ENCODE measurements around the gene PPFIBP1. TPM values are rescaled to one million over a fixed set of nuclear protein-coding genes. Genes with fewer than 3 reads are reported as not detected.

The PPFIBP1 gene
- total and polyA plus RNA-seq, 2 of the 4 experiments (the other 2 are of a cell fraction): 30.4 to 72.2 TPM

DNA sequence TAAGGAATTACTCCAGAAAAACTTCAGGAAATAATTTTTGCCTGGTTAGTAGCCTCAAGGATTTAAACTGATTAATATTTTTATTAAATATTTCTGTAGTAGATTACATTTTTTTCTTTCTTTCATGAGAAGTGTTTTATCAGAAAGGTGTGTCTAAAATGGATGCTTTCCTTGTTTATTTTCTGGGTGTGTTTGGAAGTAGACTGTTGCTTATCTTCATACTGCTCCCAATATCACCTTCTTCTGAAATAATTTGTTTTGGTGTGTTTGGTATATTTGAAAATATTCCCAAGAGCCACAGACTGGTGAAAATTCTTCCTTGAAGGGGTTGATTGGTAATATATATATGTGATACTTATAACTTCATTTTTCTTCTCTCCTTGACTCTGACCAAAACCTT, 162.1 kb downstream of the PPFIBP1 start:
- H3K4me3 ChIP-seq (ENCODE audit: insufficient read depth, low read depth, low read length): no peak overlapping the region
- no TSS peak for BruUV-seq (replicated peaks)
- H4K5ac ChIP-seq (ENCODE audit: low read depth, low read length): no peak overlapping the region
- no peak overlapping the region for H2AFZ ChIP-seq (replicated peaks; ENCODE audit: low read length, poor library complexity)
- no peak overlapping the region for H2BK5ac ChIP-seq (ENCODE audit: low read depth, low read length, poor library complexity, severe bottlenecking)
- in situ Hi-C loops (cut with MboI; ENCODE audit: low sequenced_read_pairs): no loop called here
- intact Hi-C loops (cut with micrococcal nuclease): no loop called here
- DNase-seq (no peak), ATAC-seq (ENCODE audit: low read depth) (no peak)
- ChIA-PET CTCF (no interaction called here), POLR2A (ENCODE audit: unreplicated experiment) (no interaction called here)
- TF ChIP-seq CTCF (conservative IDR thresholded peaks at IDR 0.05; ENCODE audit: low read depth, low read length) (no peak), SMC3 (IDR thresholded peaks at IDR 0.05; ENCODE audit: low read depth, low read length) (no peak), RAD21 (IDR thresholded peaks at IDR 0.05; ENCODE audit: low read length) (no peak), RFX5 (IDR thresholded peaks at IDR 0.05; ENCODE audit: low read depth, low read length) (no peak), BHLHE40 (IDR thresholded peaks at IDR 0.05; ENCODE audit: low read depth, low read length) (no peak), MAZ (IDR thresholded peaks at IDR 0.05; ENCODE audit: borderline replicate concordance, low read depth, low read length) (no peak), NFE2L2 (IDR thresholded peaks at IDR 0.05; ENCODE audit: low read depth, low read length) (no peak), MAFK (IDR thresholded peaks at IDR 0.05; ENCODE audit: low read depth, low read length) (no peak), RCOR1 (IDR thresholded peaks at IDR 0.05; ENCODE audit: insufficient replicate concordance, low read length) (no peak), CHD1 (IDR thresholded peaks at IDR 0.05; ENCODE audit: low read depth, low read length) (no peak), POLR2A (IDR thresholded peaks at IDR 0.05; ENCODE audit: low read depth, low read length) (no peak), CEBPB (IDR thresholded peaks at IDR 0.05; ENCODE audit: low read depth, low read length) (no peak), MXI1 (IDR thresholded peaks at IDR 0.05; ENCODE audit: borderline replicate concordance, low read depth, low read length) (no peak), FOS (IDR thresholded peaks at IDR 0.05; ENCODE audit: low read depth, low read length) (no peak)
- TF ChIP-seq, protein P1, sequence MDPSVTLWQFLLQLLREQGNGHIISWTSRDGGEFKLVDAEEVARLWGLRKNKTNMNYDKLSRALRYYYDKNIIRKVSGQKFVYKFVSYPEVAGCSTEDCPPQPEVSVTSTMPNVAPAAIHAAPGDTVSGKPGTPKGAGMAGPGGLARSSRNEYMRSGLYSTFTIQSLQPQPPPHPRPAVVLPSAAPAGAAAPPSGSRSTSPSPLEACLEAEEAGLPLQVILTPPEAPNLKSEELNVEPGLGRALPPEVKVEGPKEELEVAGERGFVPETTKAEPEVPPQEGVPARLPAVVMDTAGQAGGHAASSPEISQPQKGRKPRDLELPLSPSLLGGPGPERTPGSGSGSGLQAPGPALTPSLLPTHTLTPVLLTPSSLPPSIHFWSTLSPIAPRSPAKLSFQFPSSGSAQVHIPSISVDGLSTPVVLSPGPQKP (IDR thresholded peaks at IDR 0.05; ENCODE audit: borderline replicate concordance, low read depth, low read length): no peak
- TF ChIP-seq, protein P2, sequence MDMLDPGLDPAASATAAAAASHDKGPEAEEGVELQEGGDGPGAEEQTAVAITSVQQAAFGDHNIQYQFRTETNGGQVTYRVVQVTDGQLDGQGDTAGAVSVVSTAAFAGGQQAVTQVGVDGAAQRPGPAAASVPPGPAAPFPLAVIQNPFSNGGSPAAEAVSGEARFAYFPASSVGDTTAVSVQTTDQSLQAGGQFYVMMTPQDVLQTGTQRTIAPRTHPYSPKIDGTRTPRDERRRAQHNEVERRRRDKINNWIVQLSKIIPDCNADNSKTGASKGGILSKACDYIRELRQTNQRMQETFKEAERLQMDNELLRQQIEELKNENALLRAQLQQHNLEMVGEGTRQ (IDR thresholded peaks at IDR 0.05; ENCODE audit: low read depth, low read length): no peak
- H3K18ac ChIP-seq (ENCODE audit: low read depth, low read length): no peak overlapping the region
- no peak overlapping the region for H3K23ac ChIP-seq (ENCODE audit: low read depth, low read length)
- H3K27ac ChIP-seq (ENCODE audit: insufficient read depth, low read length): no peak overlapping the region
- no peak overlapping the region for H2AK5ac ChIP-seq (ENCODE audit: low read depth, low read length)
- H2BK15ac ChIP-seq (ENCODE audit: low read depth, low read length): no peak overlapping the region
- no peaks in the 10 kb centered on the region for H3K27me3 ChIP-seq (ENCODE audit: control insufficient read depth, insufficient read depth, low read length)
- peaks cover 5% of the 10 kb centered on the region; the same call in 1 of the 2 replicates for H3K9me1 ChIP-seq (ENCODE audit: insufficient read depth, low read length)
- no peaks in the 10 kb centered on the region for H3K4me1 ChIP-seq (ENCODE audit: control insufficient read depth, insufficient read depth, low read length)
- H3K9ac ChIP-seq (ENCODE audit: low read depth, low read length): no peak overlapping the region
- no peak overlapping the region for H3K4me2 ChIP-seq (ENCODE audit: low read depth, low read length)
- H3K14ac ChIP-seq (replicated peaks; ENCODE audit: low read depth, low read length): no peak overlapping the region
- H3K4ac ChIP-seq (ENCODE audit: low read depth, low read length): no peak overlapping the region
- dilution Hi-C loops (cut with HindIII; ENCODE audit: low sequenced_read_pairs, unreplicated experiment): no loop called here
- H4K91ac ChIP-seq (ENCODE audit: insufficient read depth, low read depth, low read length): no peak overlapping the region
- H2BK120ac ChIP-seq (ENCODE audit: low read depth, low read length): no peak overlapping the region
- H3K36me3 ChIP-seq (ENCODE audit: control insufficient read depth, insufficient read depth, low read length): peaks cover 31% of the 10 kb centered on the region
- peaks cover 3 to 4% of the 10 kb centered on the region in 2 experiments; a peak in 2 of 4 replicates for H3K79me1 ChIP-seq (ENCODE audit: low read depth in 1 of 2, low read length in 2 of 2)
- H3K9me3 ChIP-seq (ENCODE audit: control insufficient read depth, insufficient read depth, low read length): no peaks in the 10 kb centered on the region
- no peak overlapping the region for H3K56ac ChIP-seq (ENCODE audit: extremely low read depth, insufficient read depth, low read length)
- H2BK20ac ChIP-seq (ENCODE audit: low read depth, low read length): no peak overlapping the region
- H2AK9ac ChIP-seq (replicated peaks; ENCODE audit: low read depth, low read length, poor library complexity): no peak overlapping the region
- H4K20me1 ChIP-seq (ENCODE audit: insufficient read depth, low read length): no peaks in the 10 kb centered on the region
- H4K8ac ChIP-seq (ENCODE audit: low read depth in 2 of 2, low read length in 2 of 2): no peak overlapping the region

Data from IMR-90 (cell line).